ENCODE measurements around the gene PPFIA2.

PPFIA2 gene

GRCh38 chr12:81723361-81723760 lies 35.8 kb downstream of the PPFIA2 start:
- TF ChIP-seq CTCF (IDR thresholded peaks at IDR 0.05; ENCODE audit: extremely low read depth, insufficient read depth, missing control alignments), result no peak

GRCh38 chr12:81722004-81722403 lies 37.1 kb downstream of the PPFIA2 start:
- in situ Hi-C loops (cut with MboI; ENCODE audit: low pct_unique_long_range_greater_than_20kb, low sequenced_read_pairs, unreplicated experiment), result no loop called here
- DNase-seq (ENCODE audit: low spot score), result no peak
- no peak for TF ChIP-seq CTCF (IDR thresholded peaks at IDR 0.05; ENCODE audit: extremely low read depth, insufficient read depth, missing control alignments)

More at GRCh38 chr12:81723361-81723760, 35.8 kb downstream of the PPFIA2 start:
- no peak for DNase-seq (ENCODE audit: low spot score)
- in situ Hi-C loops (cut with MboI; ENCODE audit: low pct_unique_long_range_greater_than_20kb, low sequenced_read_pairs, unreplicated experiment), result no loop called here

- TF ChIP-seq CTCF (IDR thresholded peaks at IDR 0.05; ENCODE audit: extremely low read depth, insufficient read depth, missing control alignments), result no peak
- in situ Hi-C loops (cut with MboI; ENCODE audit: low pct_unique_long_range_greater_than_20kb, low sequenced_read_pairs, unreplicated experiment), result no loop called here
Measured at GRCh38 chr12:81718616-81719015, 40.5 kb downstream of the PPFIA2 start.

GRCh38 chr12:81712536-81712935 lies 46.6 kb downstream of the PPFIA2 start:
- DNase-seq (ENCODE audit: low spot score), result no peak
- no peak for TF ChIP-seq CTCF (IDR thresholded peaks at IDR 0.05; ENCODE audit: extremely low read depth, insufficient read depth, missing control alignments)
- in situ Hi-C loops (cut with MboI; ENCODE audit: low pct_unique_long_range_greater_than_20kb, low sequenced_read_pairs, unreplicated experiment), result no loop called here

More at GRCh38 chr12:81718616-81719015, 40.5 kb downstream of the PPFIA2 start:
- no peak for DNase-seq (ENCODE audit: low spot score)

- no peak for TF ChIP-seq CTCF (IDR thresholded peaks at IDR 0.05; ENCODE audit: extremely low read depth, insufficient read depth, missing control alignments)
- no peak for DNase-seq (ENCODE audit: low spot score)
- in situ Hi-C loops (cut with MboI; ENCODE audit: low pct_unique_long_range_greater_than_20kb, low sequenced_read_pairs, unreplicated experiment), result no loop called here
Measured at GRCh38 chr12:81705586-81705985, 53.6 kb downstream of the PPFIA2 start.

GRCh38 chr12:81699551-81699950 lies 59.6 kb downstream of the PPFIA2 start:
- DNase-seq (ENCODE audit: low spot score), result no peak
- no peak for TF ChIP-seq CTCF (IDR thresholded peaks at IDR 0.05; ENCODE audit: extremely low read depth, insufficient read depth, missing control alignments)
- in situ Hi-C loops (cut with MboI; ENCODE audit: low pct_unique_long_range_greater_than_20kb, low sequenced_read_pairs, unreplicated experiment), result no loop called here

GRCh38 chr12:81692008-81692407 lies 67.1 kb downstream of the PPFIA2 start:
- in situ Hi-C loops (cut with MboI; ENCODE audit: low pct_unique_long_range_greater_than_20kb, low sequenced_read_pairs, unreplicated experiment), result no loop called here

More at GRCh38 chr12:81692008-81692407, 67.1 kb downstream of the PPFIA2 start:
- DNase-seq (ENCODE audit: low spot score), result no peak
- TF ChIP-seq CTCF (IDR thresholded peaks at IDR 0.05; ENCODE audit: extremely low read depth, insufficient read depth, missing control alignments), result no peak
